HUES48 (cell line): ENCODE results near the gene MTG1.
A peak's percentile ranks its signal among the peaks of the same experiment; 100 is the strongest.

ENCODE experiments used
- H3K27ac ChIP-seq: one replicate; pipeline ENCODE4 v1.7.0; 2013; ENCODE audit warnings: low read depth, low read length, inconsistent platforms
- H3K27me3 ChIP-seq: 2 replicates; pipeline ENCODE4 v1.6.1; 2013; ENCODE audit warnings: mild to moderate bottlenecking, low read length; ENCODE audit not compliant: control insufficient read depth, insufficient read depth
- H3K36me3 ChIP-seq: 2 replicates; pipeline ENCODE4 v1.6.1; 2013; ENCODE audit warnings: low read length; ENCODE audit not compliant: control insufficient read depth, insufficient read depth
- H3K4me1 ChIP-seq: 2 replicates; pipeline ENCODE4 v1.6.1; 2013; ENCODE audit warnings: mild to moderate bottlenecking, low read length; ENCODE audit not compliant: control insufficient read depth, insufficient read depth
- H3K4me3 ChIP-seq: 2 replicates; pipeline ENCODE4 v1.5.1; 2013; ENCODE audit warnings: mild to moderate bottlenecking, low read depth, low read length
- H3K9ac ChIP-seq: 2 replicates; pipeline ENCODE4 v1.6.1; 2013; ENCODE audit warnings: mild to moderate bottlenecking, low read depth, low read length, moderate library complexity
- H3K9me3 ChIP-seq: 2 replicates; pipeline ENCODE4 v1.6.1; 2013; ENCODE audit warnings: low read length; ENCODE audit not compliant: control insufficient read depth, insufficient read depth

The MTG1 gene

GRCh38 chr10:133390597-133391248, 3.2 kb upstream of the MTG1 start:
- Histone ChIP-seq H3K27ac (no peak overlapping the region), H3K36me3 (peaks cover under 1% of the 10 kb centered on the region), H3K4me1 (peaks cover 4% of the 10 kb centered on the region; the same call in 1 of the 2 replicates), H3K4me3 (no peak overlapping the region), H3K9ac (no peak overlapping the region), H3K9me3 (no peaks in the 10 kb centered on the region), H3K27me3 (no peaks in the 10 kb centered on the region)

GRCh38 chr10:133391249-133391635, 2.7 kb upstream of the MTG1 start:
- no peaks in the 10 kb centered on the region for H3K9me3 ChIP-seq
- H3K27me3 ChIP-seq = no peaks in the 10 kb centered on the region
- no peak overlapping the region for H3K27ac ChIP-seq
- H3K36me3 ChIP-seq = peaks cover 6% of the 10 kb centered on the region
- H3K9ac ChIP-seq = no peak overlapping the region
- H3K4me1 ChIP-seq = peaks cover 4% of the 10 kb centered on the region; the same call in 1 of the 2 replicates
- H3K4me3 ChIP-seq = no peak overlapping the region

- Histone ChIP-seq H3K27me3 (no peaks in the 10 kb centered on the region), H3K4me1 (peaks cover 4% of the 10 kb centered on the region; the same call in 1 of the 2 replicates), H3K36me3 (peaks cover 13% of the 10 kb centered on the region), H3K9me3 (no peaks in the 10 kb centered on the region), H3K9ac (no peak overlapping the region), H3K4me3 (no peak overlapping the region), H3K27ac (no peak overlapping the region)
These were observed 2.0 kb upstream of the MTG1 start for GRCh38 chr10:133391761-133392518.

- Histone ChIP-seq H3K4me3 (peak overlapping the region; percentile 96), H3K9ac (no peak overlapping the region; the same call in 1 of the 2 replicates), H3K27ac (peak overlapping the region; percentile 29), H3K27me3 (no peaks in the 10 kb centered on the region), H3K4me1 (peaks cover 4% of the 10 kb centered on the region; the same call in 1 of the 2 replicates), H3K9me3 (no peaks in the 10 kb centered on the region), H3K36me3 (peaks cover 25% of the 10 kb centered on the region)
These were observed 425 bp upstream of the MTG1 start for GRCh38 chr10:133393401-133394063.

- Histone ChIP-seq H3K9me3 (no peaks in the 10 kb centered on the region), H3K27me3 (no peaks in the 10 kb centered on the region), H3K27ac (peak overlapping the region; percentile 96), H3K36me3 (peaks cover 38% of the 10 kb centered on the region), H3K4me3 (peak overlapping the region; percentile 96), H3K9ac (peak overlapping the region; percentile 87), H3K4me1 (peaks cover 4% of the 10 kb centered on the region; the same call in 1 of the 2 replicates)
These were observed 854 bp downstream of the MTG1 start for GRCh38 chr10:133394801-133395221.

GRCh38 chr10:133396035-133396624, 2.2 kb downstream of the MTG1 start:
- Histone ChIP-seq H3K27me3 (no peaks in the 10 kb centered on the region), H3K36me3 (peaks cover 51% of the 10 kb centered on the region), H3K4me1 (peaks cover 4% of the 10 kb centered on the region; the same call in 1 of the 2 replicates), H3K4me3 (no peak overlapping the region), H3K9me3 (no peaks in the 10 kb centered on the region), H3K9ac (no peak overlapping the region), H3K27ac (no peak overlapping the region)

GRCh38 chr10:133397938-133398337, 4.0 kb downstream of the MTG1 start:
- no peak overlapping the region for H3K27ac ChIP-seq
- peaks cover 4% of the 10 kb centered on the region; the same call in 1 of the 2 replicates for H3K4me1 ChIP-seq
- H3K36me3 ChIP-seq = peaks cover 69% of the 10 kb centered on the region
- H3K9ac ChIP-seq = no peak overlapping the region
- no peaks in the 10 kb centered on the region for H3K27me3 ChIP-seq
- no peak overlapping the region for H3K4me3 ChIP-seq
- H3K9me3 ChIP-seq = no peaks in the 10 kb centered on the region

GRCh38 chr10:133399123-133399601, 5.2 kb downstream of the MTG1 start:
- H3K27ac ChIP-seq = no peak overlapping the region
- peaks cover 79% of the 10 kb centered on the region for H3K36me3 ChIP-seq
- H3K4me3 ChIP-seq = no peak overlapping the region
- H3K27me3 ChIP-seq = no peaks in the 10 kb centered on the region
- no peaks in the 10 kb centered on the region for H3K9me3 ChIP-seq
- no peak overlapping the region for H3K9ac ChIP-seq
- H3K4me1 ChIP-seq = no peaks in the 10 kb centered on the region

GRCh38 chr10:133400624-133401424, 6.9 kb downstream of the MTG1 start:
- H3K4me1 ChIP-seq = no peaks in the 10 kb centered on the region
- no peak overlapping the region for H3K27ac ChIP-seq
- H3K9me3 ChIP-seq = no peaks in the 10 kb centered on the region
- no peak overlapping the region for H3K4me3 ChIP-seq
- peaks cover 94% of the 10 kb centered on the region for H3K36me3 ChIP-seq
- no peaks in the 10 kb centered on the region for H3K27me3 ChIP-seq
- no peak overlapping the region for H3K9ac ChIP-seq

- H3K27ac ChIP-seq = no peak overlapping the region
- no peaks in the 10 kb centered on the region for H3K9me3 ChIP-seq
- H3K36me3 ChIP-seq = peaks cover 92% of the 10 kb centered on the region
- no peak overlapping the region for H3K9ac ChIP-seq
- no peak overlapping the region for H3K4me3 ChIP-seq
- H3K4me1 ChIP-seq = no peaks in the 10 kb centered on the region
- no peaks in the 10 kb centered on the region for H3K27me3 ChIP-seq
These were observed 7.5 kb downstream of the MTG1 start for GRCh38 chr10:133401500-133401899.
